HG03575 (cell line): ENCODE data around the gene TSPAN7.

Source experiments
- ATAC-seq: cut with Tn5 transposase; IDR thresholded peaks from one replicate; pipeline ENCODE4 v1.9.1; 2021; ENCODE audit not compliant: unreplicated experiment, insufficient number of reproducible peaks, low FRiP score; ENCODE audit errors: extremely low read depth

The TSPAN7 gene

DNA sequence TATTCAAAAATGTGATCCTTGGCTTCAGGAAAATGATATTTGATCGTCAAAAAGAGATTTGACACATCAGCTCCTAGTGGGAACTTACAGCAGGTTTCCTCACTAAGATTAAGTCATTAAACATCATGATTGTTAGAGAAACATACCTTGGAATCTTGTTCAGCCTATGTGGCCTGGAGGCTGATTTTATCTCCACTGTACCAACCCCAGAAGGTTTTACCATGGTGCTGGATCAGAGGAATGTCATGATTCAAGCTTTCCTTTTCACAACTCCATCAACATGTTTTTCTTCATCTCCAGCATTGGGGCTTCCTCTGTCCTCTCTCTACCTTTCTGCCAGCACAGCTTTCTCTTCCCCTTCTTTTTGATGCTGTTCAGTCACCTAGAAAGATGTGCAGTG lies 171.5 kb downstream of the TSPAN7 start:
- ATAC-seq, result no peak
